ENCODE data around the gene RNF220.

RNF220 gene

DNA sequence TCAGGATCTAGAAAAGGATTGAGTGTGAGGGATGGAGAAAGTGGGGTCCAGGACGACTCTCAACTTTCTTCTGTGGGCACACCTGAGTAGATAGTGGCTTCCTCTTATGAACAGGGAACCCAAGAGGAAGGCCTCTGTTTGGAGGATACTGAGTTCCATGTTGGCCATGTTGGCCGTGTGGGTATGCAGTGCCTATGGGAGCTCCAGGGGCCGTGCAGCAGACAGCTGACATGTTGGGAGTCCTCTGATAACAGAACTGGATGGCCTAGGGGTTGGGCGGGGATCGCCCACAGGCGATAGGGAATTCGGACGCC is 226.2 kb downstream of the RNF220 start:
- Histone ChIP-seq H2AK5ac (ENCODE audit: low read length) (peak overlapping the region; percentile 6), H3K27ac (ENCODE audit: low read depth, low read length) (peak overlapping the region; percentile 90), H3K79me2 (ENCODE audit: control insufficient read depth, insufficient read depth, low read length, poor library complexity) (peaks cover 2% of the 10 kb centered on the region), H3K4me2 (ENCODE audit: low read length) (peak overlapping the region; percentile 59), H3K27me3 (ENCODE audit: insufficient read depth, low read length) (no peaks in the 10 kb centered on the region), H3K36me3 (ENCODE audit: control insufficient read depth in 1 of 2, insufficient read depth in 2 of 2, low read length in 2 of 2) (peaks cover 14 to 22% of the 10 kb centered on the region in 2 experiments), H3K4ac (ENCODE audit: low read depth, low read length) (peak overlapping the region; percentile 50), H3K18ac (ENCODE audit: low read length) (peak overlapping the region; percentile 48), H2BK120ac (ENCODE audit: insufficient read depth, low read length, poor library complexity) (peak overlapping the region; percentile 18), H2AFZ (ENCODE audit: insufficient read depth, low read length, poor library complexity) (peak overlapping the region; percentile 63), H3K4me3 (ENCODE audit: low read depth, low read length) (peak overlapping the region; percentile 78), H3K23ac (ENCODE audit: low read length) (no peak overlapping the region), H3K9ac (ENCODE audit: low read length) (peak overlapping the region; percentile 78), H4K12ac (ENCODE audit: low read depth, low read length) (peak overlapping the region; percentile 87), H4K8ac (ENCODE audit: low read depth, low read length) (peak overlapping the region; percentile 88), H3K4me1 (ENCODE audit: control insufficient read depth in 1 of 2, insufficient read depth in 2 of 2, low read length in 2 of 2) (peaks cover 0 to 8% of the 10 kb centered on the region in 2 experiments), H2BK5ac (ENCODE audit: low read depth, low read length, poor library complexity) (peak overlapping the region; percentile 37), H3K9me3 (ENCODE audit: insufficient read depth, low read depth, low read length) (no peaks in the 10 kb centered on the region), H4K91ac (ENCODE audit: low read depth, low read length) (peak overlapping the region; percentile 84), H2BK12ac (ENCODE audit: low read length) (no peak overlapping the region), H3K14ac (ENCODE audit: low read length) (peak overlapping the region; percentile 78), H3K79me1 (ENCODE audit: low read length) (peaks cover 11% of the 10 kb centered on the region)
- peak in 1 of 2 donors; percentile 77 for DNase-seq
- WGBS (ENCODE audit: extremely low coverage, insufficient coverage, insufficient read length) = no CpG with 5 or more reads among the region's 8 CpGs

- Histone ChIP-seq H2BK120ac (ENCODE audit: insufficient read depth, low read length, poor library complexity) (peak overlapping the region; percentile 18), H3K4me1 (ENCODE audit: control insufficient read depth in 1 of 2, insufficient read depth in 2 of 2, low read length in 2 of 2) (peaks cover 0 to 8% of the 10 kb centered on the region in 2 experiments), H3K79me1 (ENCODE audit: low read length) (peaks cover 11% of the 10 kb centered on the region), H2AFZ (ENCODE audit: insufficient read depth, low read length, poor library complexity) (peak overlapping the region; percentile 63), H3K9ac (ENCODE audit: low read length) (peak overlapping the region; percentile 87), H4K91ac (ENCODE audit: low read depth, low read length) (peak overlapping the region; percentile 84), H3K9me3 (ENCODE audit: insufficient read depth, low read depth, low read length) (no peaks in the 10 kb centered on the region), H4K12ac (ENCODE audit: low read depth, low read length) (peak overlapping the region; percentile 87), H3K14ac (ENCODE audit: low read length) (peak overlapping the region; percentile 78), H2AK5ac (ENCODE audit: low read length) (no peak overlapping the region), H3K79me2 (ENCODE audit: control insufficient read depth, insufficient read depth, low read length, poor library complexity) (peaks cover 2% of the 10 kb centered on the region), H2BK12ac (ENCODE audit: low read length) (no peak overlapping the region), H3K4me3 (ENCODE audit: low read depth, low read length) (peak overlapping the region; percentile 78), H3K27me3 (ENCODE audit: insufficient read depth, low read length) (no peaks in the 10 kb centered on the region), H2BK5ac (ENCODE audit: low read depth, low read length, poor library complexity) (peak overlapping the region; percentile 47), H3K18ac (ENCODE audit: low read length) (peak overlapping the region; percentile 69), H3K23ac (ENCODE audit: low read length) (no peak overlapping the region), H3K36me3 (ENCODE audit: control insufficient read depth in 1 of 2, insufficient read depth in 2 of 2, low read length in 2 of 2) (peaks cover 20 to 28% of the 10 kb centered on the region in 2 experiments), H3K27ac (ENCODE audit: low read depth, low read length) (peak overlapping the region; percentile 90), H4K8ac (ENCODE audit: low read depth, low read length) (peak overlapping the region; percentile 88), H3K4me2 (ENCODE audit: low read length) (peak overlapping the region; percentile 91), H3K4ac (ENCODE audit: low read depth, low read length) (peak overlapping the region; percentile 50)
- peak; percentile 85 to 90 for DNase-seq
- WGBS (ENCODE audit: extremely low coverage, insufficient coverage, insufficient read length) = no CpG with 5 or more reads among the region's 88 CpGs
Observed at GRCh38 chr1:44631647-44632539, 226.8 kb downstream of the RNF220 start.

DNA sequence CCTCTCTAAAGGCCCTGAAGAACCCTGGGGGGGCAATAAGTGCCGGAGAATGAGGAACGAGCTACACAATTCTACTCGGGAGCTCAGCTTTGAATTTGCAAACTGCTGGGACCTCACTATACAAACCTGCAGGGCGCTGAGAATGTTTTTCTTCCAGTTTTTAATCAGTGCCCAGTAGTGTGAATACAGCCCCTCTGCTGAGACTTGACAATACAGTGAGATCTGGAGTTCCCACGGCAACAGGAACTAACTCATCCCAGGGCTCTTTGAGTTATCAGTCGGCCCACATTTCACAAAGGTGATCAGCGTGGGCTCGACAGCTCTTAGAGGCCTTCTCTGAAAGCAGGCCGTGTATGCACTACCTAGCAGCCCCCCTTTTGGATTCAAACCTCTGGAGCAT is 227.5 kb downstream of the RNF220 start:
- H4K91ac ChIP-seq (ENCODE audit: low read depth, low read length) = peak overlapping the region; percentile 62
- H3K36me3 ChIP-seq (ENCODE audit: control insufficient read depth in 1 of 2, insufficient read depth in 2 of 2, low read length in 2 of 2) = peaks cover 27 to 35% of the 10 kb centered on the region in 2 experiments
- WGBS (ENCODE audit: extremely low coverage, insufficient coverage, insufficient read length) = no CpG with 5 or more reads among the region's 9 CpGs
- H3K9me3 ChIP-seq (ENCODE audit: insufficient read depth, low read depth, low read length) = no peaks in the 10 kb centered on the region
- H3K9ac ChIP-seq (ENCODE audit: low read length) = peak overlapping the region; percentile 87
- peaks cover 0 to 8% of the 10 kb centered on the region in 2 experiments for H3K4me1 ChIP-seq (ENCODE audit: control insufficient read depth in 1 of 2, insufficient read depth in 2 of 2, low read length in 2 of 2)
- no peak for DNase-seq
- H3K4me3 ChIP-seq (ENCODE audit: low read depth, low read length) = peak overlapping the region; percentile 69
- H2BK120ac ChIP-seq (ENCODE audit: insufficient read depth, low read length, poor library complexity) = peak overlapping the region; percentile 7
- H3K27ac ChIP-seq (ENCODE audit: low read depth, low read length) = no peak overlapping the region
- no peak overlapping the region for H3K23ac ChIP-seq (ENCODE audit: low read length)
- peak overlapping the region; percentile 50 for H3K4ac ChIP-seq (ENCODE audit: low read depth, low read length)
- H3K79me2 ChIP-seq (ENCODE audit: control insufficient read depth, insufficient read depth, low read length, poor library complexity) = peaks cover 2% of the 10 kb centered on the region
- no peak overlapping the region for H3K18ac ChIP-seq (ENCODE audit: low read length)
- peak overlapping the region; percentile 47 for H2BK5ac ChIP-seq (ENCODE audit: low read depth, low read length, poor library complexity)
- H4K12ac ChIP-seq (ENCODE audit: low read depth, low read length) = no peak overlapping the region
- no peaks in the 10 kb centered on the region for H3K27me3 ChIP-seq (ENCODE audit: insufficient read depth, low read length)
- peaks cover 11% of the 10 kb centered on the region for H3K79me1 ChIP-seq (ENCODE audit: low read length)
- H2BK12ac ChIP-seq (ENCODE audit: low read length) = no peak overlapping the region
- no peak overlapping the region for H2AK5ac ChIP-seq (ENCODE audit: low read length)
- peak overlapping the region; percentile 59 for H2AFZ ChIP-seq (ENCODE audit: insufficient read depth, low read length, poor library complexity)
- H3K4me2 ChIP-seq (ENCODE audit: low read length) = peak overlapping the region; percentile 91
- H4K8ac ChIP-seq (ENCODE audit: low read depth, low read length) = peak overlapping the region; percentile 68
- H3K14ac ChIP-seq (ENCODE audit: low read length) = peak overlapping the region; percentile 45

- Histone ChIP-seq H3K9me3 (ENCODE audit: insufficient read depth, low read depth, low read length) (no peaks in the 10 kb centered on the region), H3K79me2 (ENCODE audit: control insufficient read depth, insufficient read depth, low read length, poor library complexity) (peaks cover 2% of the 10 kb centered on the region), H2BK12ac (ENCODE audit: low read length) (no peak overlapping the region), H3K9ac (ENCODE audit: low read length) (peak overlapping the region; percentile 43), H4K12ac (ENCODE audit: low read depth, low read length) (no peak overlapping the region), H4K8ac (ENCODE audit: low read depth, low read length) (no peak overlapping the region), H3K79me1 (ENCODE audit: low read length) (peaks cover 11% of the 10 kb centered on the region), H2AK5ac (ENCODE audit: low read length) (no peak overlapping the region), H3K23ac (ENCODE audit: low read length) (no peak overlapping the region), H3K36me3 (ENCODE audit: control insufficient read depth in 1 of 2, insufficient read depth in 2 of 2, low read length in 2 of 2) (peaks cover 40 to 52% of the 10 kb centered on the region in 2 experiments), H3K4me3 (ENCODE audit: low read depth, low read length) (no peak overlapping the region), H2AFZ (ENCODE audit: insufficient read depth, low read length, poor library complexity) (no peak overlapping the region), H3K4me1 (ENCODE audit: control insufficient read depth in 1 of 2, insufficient read depth in 2 of 2, low read length in 2 of 2) (peaks cover 0 to 8% of the 10 kb centered on the region in 2 experiments), H3K14ac (ENCODE audit: low read length) (no peak overlapping the region), H2BK5ac (ENCODE audit: low read depth, low read length, poor library complexity) (no peak overlapping the region), H4K91ac (ENCODE audit: low read depth, low read length) (no peak overlapping the region), H3K4ac (ENCODE audit: low read depth, low read length) (no peak overlapping the region), H2BK120ac (ENCODE audit: insufficient read depth, low read length, poor library complexity) (no peak overlapping the region), H3K4me2 (ENCODE audit: low read length) (no peak overlapping the region), H3K18ac (ENCODE audit: low read length) (no peak overlapping the region), H3K27me3 (ENCODE audit: insufficient read depth, low read length) (no peaks in the 10 kb centered on the region), H3K27ac (ENCODE audit: low read depth, low read length) (no peak overlapping the region)
- no CpG with 5 or more reads among the region's 3 CpGs for WGBS (ENCODE audit: extremely low coverage, insufficient coverage, insufficient read length)
- no peak for DNase-seq
Observed at GRCh38 chr1:44634606-44635189, 229.6 kb downstream of the RNF220 start.

Measured in trophoblast cell (in vitro differentiated cells and primary cell).